Skin of body (tissue), 2 donors: ENCODE results near the gene OSER1. TPM values are rescaled to one million over a fixed set of nuclear protein-coding genes. Genes with fewer than 3 reads are reported as not detected.
A peak's percentile ranks its signal among the peaks of the same experiment; 100 is the strongest.
"Not testable (repeated sequence)": the region's sequence is repeated elsewhere in the genome, so short reads cannot be mapped to it uniquely, and the experiment has no call there.

Experiments used
- DNase-seq: peaks from one replicate; lab custom pipeline; 2025; lab: John Stamatoyannopoulos, UW
- total RNA-seq: library from RNA; depleted of rRNA; stranded (reverse); fragments of >200 nt; gene quantifications from one replicate; pipeline ENCODE4 v1.2.3, GENCODE V29; 2014

The OSER1 gene
- 29.7 TPM for total RNA-seq

DNA sequence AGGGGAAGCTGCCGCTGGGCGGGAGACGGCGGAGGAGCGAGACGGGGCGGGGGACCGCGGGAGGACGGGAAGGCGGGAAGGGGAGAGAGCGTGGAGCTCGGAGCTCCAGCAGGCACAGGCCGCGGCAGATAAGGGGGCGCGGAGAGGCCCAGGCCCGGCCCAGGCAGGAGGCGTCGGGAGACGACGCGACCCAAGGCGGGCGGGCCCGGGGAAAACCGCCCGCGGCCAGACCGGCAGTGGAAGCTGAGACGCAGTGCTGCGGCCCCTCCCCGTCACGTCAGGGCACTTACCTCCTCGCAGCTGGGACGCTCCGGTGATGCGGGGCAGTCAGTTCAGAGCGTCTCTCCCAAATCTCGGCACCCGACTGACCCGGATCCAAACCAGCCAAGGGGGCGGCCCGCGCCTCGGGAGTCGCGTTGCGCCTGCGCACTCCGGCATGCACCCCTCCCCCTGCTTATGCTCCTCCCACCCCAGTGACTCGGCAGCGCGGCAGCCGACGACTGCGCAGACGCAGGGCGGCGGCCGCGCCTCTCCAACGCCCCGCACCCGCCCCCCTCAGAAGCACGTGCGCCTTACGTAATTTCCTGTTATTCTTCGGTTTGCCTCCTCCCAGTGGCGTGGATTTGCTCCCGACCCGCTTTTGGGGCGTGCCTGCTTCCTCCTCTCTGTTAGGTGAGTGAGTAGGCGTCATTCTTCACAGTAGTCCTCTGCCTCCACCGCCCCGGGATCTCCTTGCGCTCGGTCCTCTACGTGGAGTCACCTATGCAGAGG lies at the start of gene OSER1:
TSS of gene OSER1 (minus strand) at position 366 of the 771 bp plus-strand sequence. CDS start 3,814 bp downstream, outside the sequence.
- DNase-seq = peak; percentile 98

GRCh38 chr20:44258226-44258890 lies 47.8 kb upstream of the OSER1 start:
- DNase-seq = no peak

DNA sequence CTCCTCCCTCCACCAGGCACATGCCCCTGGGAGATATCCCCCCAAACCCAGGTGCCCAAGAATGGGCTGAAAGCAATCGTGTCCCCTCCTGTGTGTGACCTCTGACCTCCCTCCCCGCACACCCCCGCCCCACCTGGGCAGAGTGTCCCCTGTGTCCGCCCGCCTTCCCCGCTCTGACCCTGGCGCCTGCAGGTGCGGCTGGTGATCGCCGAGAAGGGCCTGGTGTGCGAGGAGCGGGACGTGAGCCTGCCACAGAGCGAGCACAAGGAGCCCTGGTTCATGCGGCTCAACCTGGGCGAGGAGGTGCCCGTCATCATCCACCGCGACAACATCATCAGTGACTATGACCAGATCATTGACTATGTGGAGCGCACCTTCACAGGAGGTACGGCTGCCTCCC lies 46.4 kb upstream of the OSER1 start:
- DNase-seq = no peak

DNA sequence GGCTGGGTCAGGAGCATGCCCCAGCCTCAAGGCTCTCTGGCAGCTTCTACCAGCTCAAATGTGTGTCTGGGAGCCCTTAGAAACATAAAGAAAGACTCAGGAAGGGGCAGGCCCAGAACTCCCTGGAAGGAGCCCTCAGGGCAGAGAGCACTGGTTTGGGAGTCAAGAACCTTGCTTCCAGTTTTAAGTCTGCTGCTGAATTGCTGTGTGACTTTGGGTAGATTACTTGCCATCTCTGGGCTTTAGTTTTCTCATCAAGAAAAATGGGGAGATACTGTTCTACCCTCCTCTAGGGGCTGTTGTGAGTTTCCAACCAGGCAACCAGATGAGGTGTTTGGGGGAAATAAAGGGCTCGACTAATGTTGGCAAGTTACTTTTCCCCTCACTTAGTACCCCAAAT lies 45.4 kb upstream of the OSER1 start:
- DNase-seq = no peak

GRCh38 chr20:44254073-44254472 lies 43.5 kb upstream of the OSER1 start:
- DNase-seq = no peak

GRCh38 chr20:44253528-44253927 lies 43.0 kb upstream of the OSER1 start:
- no peak for DNase-seq

- DNase-seq = no peak
These were observed 40.7 kb upstream of the OSER1 start for GRCh38 chr20:44251284-44251683.

- no peak for DNase-seq
These were observed 37.8 kb upstream of the OSER1 start for GRCh38 chr20:44248410-44248759.

DNA sequence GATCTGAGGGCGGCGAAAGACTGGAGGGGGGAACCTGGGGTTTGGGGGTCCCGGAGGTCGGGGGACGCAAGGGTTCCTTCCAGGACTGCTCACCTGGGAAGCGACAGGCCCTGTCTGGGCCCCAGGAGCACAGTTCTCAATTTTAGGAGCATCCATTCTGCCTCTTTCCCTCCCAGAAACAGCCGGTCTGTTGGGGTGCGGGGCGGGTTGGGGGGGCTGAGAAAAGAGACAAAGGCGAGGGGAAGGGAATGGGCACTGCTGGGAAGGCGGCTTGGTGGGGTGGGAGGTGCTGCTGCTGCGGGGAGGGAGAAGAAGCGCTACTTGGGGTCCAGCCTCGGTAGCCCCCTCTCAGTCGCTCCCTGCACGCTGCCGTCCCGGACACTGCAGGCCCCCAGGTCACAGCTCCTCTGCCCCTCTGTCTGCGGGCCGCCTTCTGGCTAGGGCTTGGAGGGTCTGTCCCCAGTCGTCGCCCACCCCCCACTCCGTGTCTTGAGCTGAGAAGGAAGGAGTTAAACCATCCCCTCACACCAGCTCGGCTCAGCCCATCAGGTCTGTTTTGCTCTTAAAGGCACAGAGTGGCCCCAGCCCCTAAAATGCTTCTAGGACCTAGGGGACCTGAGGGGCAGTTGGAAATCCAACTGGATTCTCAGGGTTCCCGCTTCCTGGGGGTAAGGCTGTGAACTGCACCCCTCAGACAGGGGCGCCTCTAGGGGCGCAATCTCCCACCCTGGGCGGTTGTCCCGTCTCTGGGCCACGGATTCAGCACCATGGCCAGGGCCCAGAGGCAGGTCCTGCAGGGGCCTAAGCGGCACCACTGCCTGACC lies 37.2 kb upstream of the OSER1 start:
- no peak for DNase-seq

DNA sequence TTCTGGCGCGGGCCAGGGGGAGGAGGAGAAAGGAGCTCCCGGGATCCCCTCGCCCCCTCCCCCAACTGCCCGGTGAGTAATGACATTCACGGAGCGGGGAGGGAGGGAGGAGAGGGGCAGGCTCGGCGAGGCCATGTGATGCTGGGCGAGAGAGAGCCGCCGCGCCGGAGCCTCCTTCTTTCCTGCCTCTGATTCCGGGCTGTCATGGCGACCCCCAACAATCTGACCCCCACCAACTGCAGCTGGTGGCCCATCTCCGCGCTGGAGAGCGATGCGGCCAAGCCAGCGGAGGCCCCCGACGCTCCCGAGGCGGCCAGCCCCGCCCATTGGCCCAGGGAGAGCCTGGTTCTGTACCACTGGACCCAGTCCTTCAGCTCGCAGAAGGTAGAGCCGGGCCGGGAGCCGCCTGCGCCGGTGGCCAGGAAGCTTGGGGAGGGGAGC lies 36.6 kb upstream of the OSER1 start, which contains the start of gene GDAP1L1:
TSS of gene GDAP1L1 (plus strand) at position 178 of the 441 bp plus-strand sequence. CDS start at position 205, 27 bp downstream.
- no peak for DNase-seq

DNA sequence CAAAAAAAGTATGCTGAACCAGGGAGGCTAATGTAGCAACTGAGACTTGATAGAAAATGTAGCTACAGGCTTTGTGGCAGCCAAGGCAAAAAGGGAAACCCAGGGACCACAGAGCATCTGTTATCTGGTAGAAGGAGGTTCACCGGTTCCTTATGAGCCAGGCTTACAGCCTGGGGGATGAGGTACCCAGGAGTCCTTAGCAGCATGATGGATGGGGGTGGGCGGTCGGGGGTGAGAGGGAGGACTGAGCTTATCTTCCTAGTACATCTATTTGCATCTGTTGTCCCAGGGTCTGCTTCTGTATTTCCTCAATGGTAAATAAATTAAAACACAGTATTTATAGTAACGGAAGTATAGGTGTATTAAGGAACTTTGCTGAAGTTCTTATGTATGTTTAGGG lies 35.4 kb upstream of the OSER1 start:
- no peak for DNase-seq

GRCh38 chr20:44241796-44242195 lies 31.2 kb upstream of the OSER1 start:
- no peak for DNase-seq

- not testable (repeated sequence) for DNase-seq
These were observed 26.3 kb upstream of the OSER1 start for GRCh38 chr20:44236840-44237239.

- no peak for DNase-seq
These were observed 25.1 kb upstream of the OSER1 start for GRCh38 chr20:44235702-44236101.

DNA sequence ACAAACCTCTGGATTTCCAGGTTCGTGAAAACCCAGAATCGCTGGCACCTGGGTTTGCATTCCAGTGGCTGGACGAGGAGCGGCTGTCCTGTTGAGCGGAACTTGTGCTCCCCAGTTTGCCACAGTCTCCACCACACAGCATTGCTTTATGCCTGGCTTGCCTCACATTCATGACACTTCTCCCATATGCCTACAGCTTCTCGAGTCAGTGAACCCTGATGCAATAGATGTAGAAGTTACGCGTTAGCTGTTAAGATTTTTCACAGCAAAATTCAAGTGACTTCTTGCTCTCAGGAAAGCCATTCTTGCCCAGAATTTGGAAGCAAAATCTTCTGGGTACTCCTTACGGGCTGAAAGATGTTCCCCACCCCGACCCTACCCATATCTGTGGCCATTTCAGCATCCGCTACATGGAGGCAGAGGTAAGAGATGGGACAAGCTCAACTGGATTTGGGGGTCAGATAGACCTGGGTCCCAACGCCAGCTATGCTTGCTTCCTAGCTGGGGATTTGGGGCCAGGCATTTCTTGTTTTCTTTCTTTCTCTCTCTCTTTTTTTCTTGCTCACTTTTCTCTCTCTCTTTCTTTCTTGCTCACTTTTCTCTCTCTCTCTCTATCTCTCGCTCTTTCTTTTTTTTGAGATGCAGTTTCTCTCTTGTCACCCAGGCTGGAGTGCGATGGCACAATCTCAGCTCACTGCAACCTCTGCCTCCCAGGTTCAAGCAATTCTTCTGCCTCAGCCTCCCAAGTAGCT lies 24.2 kb upstream of the OSER1 start:
- no peak for DNase-seq

DNA sequence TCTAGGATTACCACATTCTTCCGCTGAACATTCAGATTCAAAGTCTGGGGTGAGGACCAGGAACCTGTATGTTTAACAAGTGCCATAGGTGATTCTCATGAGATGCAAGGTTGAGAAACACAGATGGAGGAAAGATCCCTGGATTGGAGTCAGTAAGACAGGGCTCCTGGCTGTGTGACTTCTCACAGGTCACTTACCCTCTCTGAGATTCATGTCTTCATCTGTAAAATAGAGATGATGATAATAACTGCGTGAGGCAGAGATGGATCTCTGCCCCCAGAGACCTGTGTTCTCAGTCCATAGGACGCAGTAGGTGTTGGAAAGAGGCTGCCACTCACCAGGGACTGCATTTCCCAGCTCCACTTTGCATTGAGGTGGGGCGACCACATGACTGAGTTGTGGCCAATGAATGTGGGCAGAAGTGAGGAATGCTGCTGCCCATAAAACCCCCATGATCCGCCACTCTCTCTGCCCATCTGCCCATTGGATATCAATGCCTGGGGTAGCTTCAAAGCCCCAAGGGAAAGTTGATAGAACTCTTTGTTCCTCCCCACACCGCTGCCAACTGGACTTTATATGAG lies 23.0 kb upstream of the OSER1 start:
- no peak for DNase-seq

DNA sequence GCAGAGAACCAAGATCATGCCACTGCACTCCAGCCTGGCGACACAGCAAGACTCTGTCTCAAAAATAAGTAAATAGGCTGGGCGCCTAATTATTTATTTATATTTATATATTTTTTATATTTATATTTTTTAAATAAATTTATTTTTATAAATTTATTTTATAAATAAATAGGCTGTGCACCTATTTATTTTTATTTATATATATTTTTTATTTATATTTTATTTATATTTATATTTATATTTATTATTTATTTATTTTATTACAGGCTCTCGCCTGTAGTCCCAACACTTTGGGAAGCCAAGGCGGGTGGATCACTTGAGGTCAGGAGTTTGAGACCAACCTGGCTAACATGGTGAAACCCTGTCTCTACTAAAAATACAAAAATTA lies 21.9 kb upstream of the OSER1 start:
- DNase-seq = not testable (repeated sequence)

DNA sequence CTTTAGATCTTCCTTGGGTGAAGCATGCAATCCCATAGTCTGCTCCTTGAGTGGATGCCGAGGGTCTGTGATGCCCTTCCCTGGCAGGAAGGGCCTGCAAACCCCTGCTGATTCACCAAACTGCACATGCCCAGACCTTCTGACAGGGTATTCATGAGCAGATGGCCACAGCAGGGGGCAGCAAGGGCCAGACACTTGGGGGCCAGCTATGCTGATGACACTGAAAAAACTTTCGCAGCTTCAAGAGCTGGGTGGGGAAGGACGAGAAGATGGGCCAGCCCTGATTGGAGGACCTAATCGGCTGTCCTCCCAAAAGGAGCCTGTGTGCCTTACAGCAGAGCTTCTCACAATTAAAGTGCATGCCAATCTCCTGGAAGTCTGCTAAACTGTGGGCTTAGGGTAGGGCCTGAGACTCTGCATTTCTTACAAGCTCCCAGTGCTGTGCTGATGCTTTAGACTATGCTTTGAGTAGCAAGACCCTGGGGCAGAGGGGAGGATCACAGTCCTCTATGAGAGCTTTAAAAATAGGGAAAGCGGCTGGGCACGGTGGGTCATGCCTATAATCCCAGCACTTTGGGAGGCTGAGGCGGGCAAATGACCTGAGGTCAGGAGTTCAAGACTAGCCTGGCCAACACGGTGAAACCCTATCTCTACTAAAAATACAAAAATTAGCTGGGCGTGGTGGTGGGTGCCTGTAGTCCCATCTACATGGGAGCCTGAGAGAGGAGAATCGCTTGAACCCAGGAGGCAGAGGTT lies 21.3 kb upstream of the OSER1 start:
- DNase-seq = no peak

GRCh38 chr20:44231193-44231592 lies 20.6 kb upstream of the OSER1 start:
- no peak for DNase-seq
